Astrocyte (in vitro differentiated cells and primary cell): Measurements from ENCODE around the gene SPATC1L.

Experiments used
- EZH2 ChIP-seq: IDR thresholded peaks from 2 replicates; pipeline ENCODE4 v1.6.1; 2012; ENCODE audit warnings: mild to moderate bottlenecking, low read length, inconsistent platforms; ENCODE audit not compliant: insufficient read depth
- TF ChIP-seq, protein P1 (sequence below): IDR thresholded peaks from 2 replicates; pipeline ENCODE4 v1.5.1; 2011; ENCODE audit warnings: low read depth, mild to moderate bottlenecking, inconsistent platforms, low read length, moderate library complexity; ENCODE audit not compliant: insufficient read depth

DNA sequence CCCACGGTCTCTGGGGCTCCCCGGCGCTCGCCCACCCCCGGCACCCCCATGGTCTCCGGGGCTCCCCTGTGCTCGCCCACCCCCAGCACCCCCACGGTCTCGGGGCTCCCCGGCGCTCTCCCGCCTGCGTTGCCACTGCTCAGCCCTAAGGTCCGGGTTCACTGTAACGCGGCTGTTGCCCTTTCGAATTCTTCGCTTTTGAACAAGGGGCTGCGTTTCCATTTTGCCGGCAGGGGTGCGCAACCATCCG, 23.7 kb downstream of the SPATC1L start:
- TF ChIP-seq, protein P1, sequence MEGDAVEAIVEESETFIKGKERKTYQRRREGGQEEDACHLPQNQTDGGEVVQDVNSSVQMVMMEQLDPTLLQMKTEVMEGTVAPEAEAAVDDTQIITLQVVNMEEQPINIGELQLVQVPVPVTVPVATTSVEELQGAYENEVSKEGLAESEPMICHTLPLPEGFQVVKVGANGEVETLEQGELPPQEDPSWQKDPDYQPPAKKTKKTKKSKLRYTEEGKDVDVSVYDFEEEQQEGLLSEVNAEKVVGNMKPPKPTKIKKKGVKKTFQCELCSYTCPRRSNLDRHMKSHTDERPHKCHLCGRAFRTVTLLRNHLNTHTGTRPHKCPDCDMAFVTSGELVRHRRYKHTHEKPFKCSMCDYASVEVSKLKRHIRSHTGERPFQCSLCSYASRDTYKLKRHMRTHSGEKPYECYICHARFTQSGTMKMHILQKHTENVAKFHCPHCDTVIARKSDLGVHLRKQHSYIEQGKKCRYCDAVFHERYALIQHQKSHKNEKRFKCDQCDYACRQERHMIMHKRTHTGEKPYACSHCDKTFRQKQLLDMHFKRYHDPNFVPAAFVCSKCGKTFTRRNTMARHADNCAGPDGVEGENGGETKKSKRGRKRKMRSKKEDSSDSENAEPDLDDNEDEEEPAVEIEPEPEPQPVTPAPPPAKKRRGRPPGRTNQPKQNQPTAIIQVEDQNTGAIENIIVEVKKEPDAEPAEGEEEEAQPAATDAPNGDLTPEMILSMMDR = no peak
- no peak for TF ChIP-seq EZH2
